Panc1 (cell line): ENCODE results near the gene RNF213. TPM values are rescaled to one million over a fixed set of nuclear protein-coding genes. Genes with fewer than 3 reads are reported as not detected.
"Not testable (repeated sequence)": the region's sequence is repeated elsewhere in the genome, so short reads cannot be mapped to it uniquely, and the experiment has no call there.

Experiments used
- ATAC-seq: fragments of 200-7000 bp; cut with Tn5 transposase; 2 replicates; pipeline ENCODE4 v1.9.1; 2020; ENCODE audit warnings: mild to moderate bottlenecking, moderate library complexity
- BruUV-seq: library from RNA; stranded (reverse); fragments of 400-500 nt; replicated peaks from 2 replicates; lab custom pipeline; 2021; lab: Mats Ljungman, UMichigan
- CTCF ChIA-PET: fragments of 300-600 bp; sonication (Branson Sonifier 250); formaldehyde crosslinking; loops from one replicate; lab custom pipeline; 2022; ENCODE audit warnings: antibody characterized with exemption; lab: Charles Lee
- POLR2A ChIA-PET: fragments of 300-600 bp; sonication (Branson Sonifier 250); formaldehyde crosslinking; loops from one replicate; lab custom pipeline; 2022; ENCODE audit warnings: antibody characterized with exemption; lab: Charles Lee
- DNase-seq: peaks from one replicate; pipeline ENCODE4 v3.0.0-alpha.2; 2010; ENCODE audit warnings: low read depth, low spot score
- H3K27ac ChIP-seq: 2 replicates; pipeline ENCODE4 v1.5.1; 2011; ENCODE audit warnings: mild to moderate bottlenecking, low read length, inconsistent platforms
- H3K27me3 ChIP-seq: fragments of 200-500 bp; sonication (Bioruptor generic); 2 replicates; pipeline ENCODE4 v1.6.0; 2014; ENCODE audit warnings: low read length, inconsistent platforms; ENCODE audit not compliant: control insufficient read depth, insufficient read depth
- H3K36me3 ChIP-seq: fragments of 200-500 bp; sonication (Bioruptor generic); 2 replicates; pipeline ENCODE4 v1.5.1; 2014; ENCODE audit warnings: inconsistent platforms, mild to moderate bottlenecking, low read length, moderate library complexity; ENCODE audit not compliant: control insufficient read depth, insufficient read depth
- H3K4me1 ChIP-seq: 2 replicates; pipeline ENCODE4 v1.5.1; 2011; ENCODE audit warnings: inconsistent platforms, mild to moderate bottlenecking, low read length, moderate library complexity; ENCODE audit not compliant: control insufficient read depth, insufficient read depth
- H3K4me3 ChIP-seq, 2 experiments: 2 replicates each; pipeline ENCODE4 v1.5.1; 2011 to 2012; ENCODE audit warnings: low read depth in 2 of 2, low read length in 2 of 2, mild to moderate bottlenecking in 2 of 2, inconsistent platforms in 1 of 2, moderate library complexity in 1 of 2
- H3K9me3 ChIP-seq: fragments of 200-500 bp; sonication (Bioruptor generic); 2 replicates; pipeline ENCODE4 v1.5.1; 2014; ENCODE audit warnings: low read depth, mild to moderate bottlenecking, inconsistent platforms, low read length, moderate library complexity; ENCODE audit not compliant: control insufficient read depth, insufficient read depth
- CTCF ChIP-seq: fragments of 450-650 bp; IDR thresholded peaks from 2 replicates; pipeline ENCODE4 v1.5.1; 2017; ENCODE audit warnings: mild to moderate bottlenecking
- POLR2AphosphoS5 ChIP-seq: IDR thresholded peaks from 2 replicates; pipeline ENCODE4 v1.6.1; 2012; ENCODE audit warnings: mild to moderate bottlenecking, low read depth, low read length, moderate library complexity
- REST ChIP-seq, 2 experiments: IDR thresholded peaks; 2 replicates each; pipeline ENCODE4 v1.6.1; 2011 to 2012; ENCODE audit warnings: low read depth in 2 of 2, control low read depth in 1 of 2, low read length in 1 of 2, mild to moderate bottlenecking in 1 of 2, moderate library complexity in 1 of 2; ENCODE audit not compliant: insufficient read depth in 1 of 2
- SIN3A ChIP-seq: IDR thresholded peaks from 2 replicates; pipeline ENCODE4 v1.6.1; 2012; ENCODE audit warnings: low read depth, mild to moderate bottlenecking, low read length, moderate library complexity, borderline replicate concordance; ENCODE audit not compliant: insufficient read depth
- TCF7L2 ChIP-seq: IDR thresholded peaks from 2 replicates; pipeline ENCODE4 v1.6.1; 2011; ENCODE audit warnings: mild to moderate bottlenecking, low read depth, low read length, inconsistent platforms
- in situ Hi-C: cut with HindIII; loops from 2 replicates; pipeline ENCODE4 v1.10.0; 2016; ENCODE audit warnings: low sequenced_read_pairs, low pct_unique_long_range_greater_than_20kb
- intact Hi-C: fragments of 100-400 bp; cut with micrococcal nuclease; formaldehyde crosslinking; loops from one replicate; pipeline ENCODE4 v1.10.0; 2022; ENCODE audit not compliant: unreplicated experiment
- total RNA-seq: library from RNA; stranded (reverse); gene quantifications from one replicate; pipeline ENCODE4 v1.2.1, GENCODE V29; 2021; ENCODE audit not compliant: unreplicated experiment

Gene RNF213
- total RNA-seq, 1 experiment from 2014 or later: 230 TPM

GRCh38 chr17:80243526-80244433 is 16.9 kb upstream of the RNF213 start:
- Histone ChIP-seq H3K4me3 (no peak overlapping the region), H3K4me1 (no peaks in the 10 kb centered on the region), H3K27ac (no peak overlapping the region), H3K36me3 (no peaks in the 10 kb centered on the region), H3K9me3 (no peaks in the 10 kb centered on the region), H3K27me3 (no peaks in the 10 kb centered on the region)
- no TSS peak for BruUV-seq
- intact Hi-C loops: no loop called here
- DNase-seq: no peak
- TF ChIP-seq REST (IDR thresholded peaks at IDR 0.05; ENCODE audit: insufficient read depth in 1 of 2, low read depth in 2 of 2, low read length in 1 of 2) (no peak), SIN3A (no peak)
- in situ Hi-C loops: no loop called here
- CTCF ChIA-PET: no interaction called here
- no peak for ATAC-seq
- POLR2A ChIA-PET: interaction anchor here (0.7 kb wide), 1 partner anchor 94 kb away, joined by 14 read pairs; no protein-coding TSS in a partner anchor

- in situ Hi-C loops, BruUV-seq, H3K36me3 ChIP-seq, H3K4me1 ChIP-seq, intact Hi-C loops, H3K4me3 ChIP-seq, H3K27me3 ChIP-seq, H3K9me3 ChIP-seq, H3K27ac ChIP-seq, DNase-seq, ATAC-seq, CTCF ChIA-PET: not testable (repeated sequence)
- POLR2A ChIA-PET: interaction anchor here (0.6 to 0.7 kb wide), 2 partner anchors 95 to 115 kb away, joined by 5 to 14 read pairs; no protein-coding TSS in a partner anchor
These were observed 16.2 kb upstream of the RNF213 start for GRCh38 chr17:80244448-80244847.

GRCh38 chr17:80244871-80245509 is 15.7 kb upstream of the RNF213 start:
- Histone ChIP-seq H3K36me3 (no peaks in the 10 kb centered on the region), H3K27me3 (no peaks in the 10 kb centered on the region), H3K4me1 (no peaks in the 10 kb centered on the region), H3K4me3 (no peak overlapping the region), H3K27ac (no peak overlapping the region), H3K9me3 (no peaks in the 10 kb centered on the region)
- ATAC-seq: no peak
- TF ChIP-seq REST (IDR thresholded peaks at IDR 0.05; ENCODE audit: insufficient read depth in 1 of 2, low read depth in 2 of 2, low read length in 1 of 2) (no peak), TCF7L2 (no peak), SIN3A (no peak), CTCF (no peak), POLR2AphosphoS5 (no peak)
- DNase-seq: no peak
- in situ Hi-C loops: no loop called here
- CTCF ChIA-PET: no interaction called here
- BruUV-seq: no TSS peak
- intact Hi-C loops: no loop called here
- POLR2A ChIA-PET: interaction anchor here (0.6 to 0.7 kb wide), 2 partner anchors 95 to 116 kb away, joined by 5 to 14 read pairs; no protein-coding TSS in a partner anchor
